K562 (cell line): ENCODE data around the gene ATAD3C. TPM values are rescaled to one million over a fixed set of nuclear protein-coding genes. Genes with fewer than 3 reads are reported as not detected.
A peak's percentile ranks its signal among the peaks of the same experiment; 100 is the strongest.

Source experiments
- ADNP ChIP-seq: fragments of 200-800 bp; sonication (Bioruptor generic); IDR thresholded peaks from 2 replicates; pipeline ENCODE4 v1.6.1; 2016; ENCODE audit warnings: missing genetic modification characterization, missing compliant biosample characterization
- BRCA1 ChIP-seq, 2 experiments: fragments of 450-650 bp in 1 of 2; sonication (generic) in 1 of 2; formaldehyde crosslinking in 1 of 2; IDR thresholded peaks; 2 replicates each; pipeline versions ENCODE4 v1.5.0 to v1.6.1; 2017 to 2020; ENCODE audit warnings: mild to moderate bottlenecking in 1 of 2, missing genetic modification reagents in 1 of 2
- CSDE1 ChIP-seq, 2 experiments: fragments of 450-650 bp; IDR thresholded peaks; 2 replicates each; pipeline ENCODE4 v1.6.1; 2016; ENCODE audit warnings: mild to moderate bottlenecking in 1 of 2
- DMBX1 ChIP-seq: fragments of 250-450 bp; sonication (Bioruptor Pico); IDR thresholded peaks from 2 replicates; pipeline ENCODE4 v1.8.0; 2022; ENCODE audit warnings: inconsistent platforms, mild to moderate bottlenecking, moderate library complexity, borderline replicate concordance
- ESRRA ChIP-seq: fragments of 450-650 bp; IDR thresholded peaks from 2 replicates; pipeline ENCODE4 v1.6.1; 2014; ENCODE audit warnings: low read depth, mild to moderate bottlenecking, moderate library complexity, borderline replicate concordance
- MAX ChIP-seq: sonication (generic); formaldehyde crosslinking; IDR thresholded peaks from 2 replicates; pipeline ENCODE4 v1.9.0; 2022; ENCODE audit warnings: mild to moderate bottlenecking, missing genetic modification reagents
- NBN ChIP-seq: fragments of 450-650 bp; IDR thresholded peaks from 2 replicates; pipeline ENCODE4 v1.6.1; 2016; ENCODE audit warnings: low read depth, mild to moderate bottlenecking
- NFIC ChIP-seq: fragments of 450-650 bp; IDR thresholded peaks from 2 replicates; pipeline ENCODE4 v1.6.1; 2017; ENCODE audit warnings: mild to moderate bottlenecking, inconsistent platforms
- PKNOX1 ChIP-seq: fragments of 450-650 bp; IDR thresholded peaks from 2 replicates; pipeline ENCODE4 v1.6.1; 2016
- POLR2B ChIP-seq: fragments of 450-650 bp; IDR thresholded peaks from 2 replicates; pipeline ENCODE4 v1.6.1; 2018; ENCODE audit warnings: low read depth; ENCODE audit not compliant: partially characterized antibody
- RBM39 ChIP-seq: fragments of 200-400 bp; formaldehyde crosslinking; optimal IDR thresholded peaks from 2 replicates; pipeline ENCODE3; 2018; ENCODE audit warnings: low read depth, low read length
- RFX1 ChIP-seq: fragments of 450-650 bp; IDR thresholded peaks from 2 replicates; pipeline ENCODE4 v1.6.1; 2016; ENCODE audit warnings: mild to moderate bottlenecking, moderate library complexity
- TAF1 ChIP-seq: IDR thresholded peaks from 2 replicates; pipeline ENCODE4 v1.6.1; 2011; ENCODE audit warnings: mild to moderate bottlenecking, low read length, moderate library complexity; ENCODE audit not compliant: insufficient read depth, control insufficient read depth, severe bottlenecking; ENCODE audit errors: extremely low read depth
- TFAM ChIP-seq: fragments of 250-450 bp; sonication (Bioruptor Pico); conservative IDR thresholded peaks from 2 replicates; pipeline ENCODE4 v1.5.0; 2021; ENCODE audit warnings: mild to moderate bottlenecking, moderate library complexity
- TFE3 ChIP-seq: fragments of 450-650 bp; formaldehyde crosslinking; IDR thresholded peaks from 2 replicates; pipeline ENCODE4 v1.4.0; 2020; ENCODE audit warnings: mild to moderate bottlenecking, mixed read lengths
- TRIM28 ChIP-seq: fragments of 450-650 bp; IDR thresholded peaks from 2 replicates; pipeline ENCODE4 v1.6.1; 2017
- ZFP30 ChIP-seq: fragments of 250-450 bp; sonication (Bioruptor Pico); IDR thresholded peaks from 2 replicates; pipeline ENCODE4 v1.8.0; 2022; ENCODE audit warnings: moderate library complexity, mild to moderate bottlenecking, inconsistent platforms, borderline replicate concordance
- ZFX ChIP-seq: sonication (generic); formaldehyde crosslinking; IDR thresholded peaks from 2 replicates; pipeline ENCODE4 v1.8.0; 2022; ENCODE audit warnings: mild to moderate bottlenecking, missing genetic modification reagents, moderate library complexity
- ZMIZ1 ChIP-seq, 2 experiments: fragments of 150-350 bp in 1 of 2; IDR thresholded peaks; 2 replicates each; pipeline ENCODE4 v1.6.1; 2012 to 2016; ENCODE audit warnings: low read depth in 2 of 2, low read length in 2 of 2, mild to moderate bottlenecking in 1 of 2, moderate library complexity in 1 of 2
- polyA plus RNA-seq, 8 experiments: library from polyadenylated mRNA; depleted of rRNA in 4 of 8; stranded (reverse) in 5 of 8; unstranded in 3 of 8; fragments of >200 nt; fragmentation: Nextera tagmentation in 2 of 8; fragmentation: Illumina TruSeq in 1 of 8; extraction: Ambion mirVana in 2 of 8; extraction: Trizol in 1 of 8; gene quantifications; 2 replicates each; pipeline versions ENCODE4 v1.2.1 to v1.2.3, GENCODE V29; 2011 to 2014; ENCODE audit warnings: inconsistent platforms in 1 of 8, missing spikeins in 1 of 8
- total RNA-seq, 7 experiments: library from RNA; depleted of rRNA in 6 of 7; stranded (reverse); fragments of >200 nt in 6 of 7; fragmentation: Illumina TruSeq in 2 of 7; extraction: Trizol in 2 of 7; gene quantifications; 2 replicates each; pipeline versions ENCODE4 v1.2.1 to v1.2.3, GENCODE V29; 2011 to 2021; ENCODE audit warnings: low replicate concordance in 1 of 7
- TF ChIP-seq, protein P1 (sequence below): fragments of 250-450 bp; sonication (Bioruptor Pico); IDR thresholded peaks from 2 replicates; pipeline ENCODE4 v1.5.0; 2022; ENCODE audit warnings: mild to moderate bottlenecking

Gene ATAD3C
- total and polyA plus RNA-seq, 9 of the 15 experiments (the other 6 are each of a cell fraction or from before 2014, with no cell fraction given) = 0.03 to 0.18 TPM; not detected in 7

DNA sequence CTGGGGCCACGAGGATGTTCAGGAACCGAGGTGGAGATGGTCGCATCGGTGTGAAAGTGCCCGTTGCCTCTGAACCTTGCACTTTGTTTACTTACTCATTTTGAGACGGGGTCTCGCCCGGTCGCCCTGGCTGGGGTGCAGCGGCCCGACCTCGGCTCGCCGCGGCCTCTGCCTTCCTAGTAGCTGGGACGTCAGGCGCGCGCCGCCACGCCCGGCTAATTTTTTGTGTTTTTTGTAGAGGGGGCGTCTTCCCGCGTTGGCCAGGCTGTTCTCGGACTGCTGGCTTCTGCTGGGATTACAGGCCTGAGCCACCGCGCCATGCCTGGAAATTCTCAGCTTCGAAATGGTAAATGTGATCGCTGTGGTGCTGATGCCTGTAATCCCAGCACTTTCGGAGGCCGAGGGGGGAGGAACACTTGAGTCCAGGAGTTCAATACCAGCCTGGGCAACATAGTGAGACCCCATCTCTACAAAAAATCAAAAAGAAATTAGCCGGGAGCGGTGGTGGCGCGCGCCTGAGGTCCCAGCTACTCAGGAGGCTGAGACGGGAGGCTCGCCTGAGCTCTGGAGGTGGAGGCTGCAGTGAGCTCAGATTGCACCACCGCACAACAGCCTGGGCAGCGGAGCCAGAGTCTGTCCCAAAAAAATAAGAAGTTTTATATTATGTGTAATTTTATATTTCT is 41.7 kb upstream of the ATAD3C start (continued):
- peak; percentile 54 for TF ChIP-seq RBM39
- TF ChIP-seq ESRRA = no peak
- no peak for TF ChIP-seq TFE3 (CRISPR knock-in tag)
- TF ChIP-seq CSDE1 (IDR thresholded peaks at IDR 0.05) = no peak
- TF ChIP-seq POLR2B = no peak
- no peak for TF ChIP-seq RFX1
- no peak for TF ChIP-seq PKNOX1
- TF ChIP-seq ADNP = no peak
- TF ChIP-seq TRIM28 = 0 out of 2 replicates have a peak, but pooled peaks have one; percentile 48
- TF ChIP-seq DMBX1 (CRISPR knock-in tag) = no peak
- TF ChIP-seq NFIC = no peak
- TF ChIP-seq TAF1 = no peak
- TF ChIP-seq ZFP30 = no peak
- no peak for TF ChIP-seq BRCA1 (IDR thresholded peaks at IDR 0.05)
- TF ChIP-seq BRCA1 (CRISPR knock-in tag; IDR thresholded peaks at IDR 0.05) = 0 out of 2 replicates have a peak, but pooled peaks have one; percentile 41
- no peak for TF ChIP-seq ZFX (CRISPR knock-in tag)
- TF ChIP-seq NBN = no peak
- no peak for TF ChIP-seq ZMIZ1 (IDR thresholded peaks at IDR 0.05; ENCODE audit: low read depth in 2 of 2, low read length in 2 of 2)
- TF ChIP-seq TFAM (CRISPR knock-in tag) = no peak
- TF ChIP-seq, protein P1, sequence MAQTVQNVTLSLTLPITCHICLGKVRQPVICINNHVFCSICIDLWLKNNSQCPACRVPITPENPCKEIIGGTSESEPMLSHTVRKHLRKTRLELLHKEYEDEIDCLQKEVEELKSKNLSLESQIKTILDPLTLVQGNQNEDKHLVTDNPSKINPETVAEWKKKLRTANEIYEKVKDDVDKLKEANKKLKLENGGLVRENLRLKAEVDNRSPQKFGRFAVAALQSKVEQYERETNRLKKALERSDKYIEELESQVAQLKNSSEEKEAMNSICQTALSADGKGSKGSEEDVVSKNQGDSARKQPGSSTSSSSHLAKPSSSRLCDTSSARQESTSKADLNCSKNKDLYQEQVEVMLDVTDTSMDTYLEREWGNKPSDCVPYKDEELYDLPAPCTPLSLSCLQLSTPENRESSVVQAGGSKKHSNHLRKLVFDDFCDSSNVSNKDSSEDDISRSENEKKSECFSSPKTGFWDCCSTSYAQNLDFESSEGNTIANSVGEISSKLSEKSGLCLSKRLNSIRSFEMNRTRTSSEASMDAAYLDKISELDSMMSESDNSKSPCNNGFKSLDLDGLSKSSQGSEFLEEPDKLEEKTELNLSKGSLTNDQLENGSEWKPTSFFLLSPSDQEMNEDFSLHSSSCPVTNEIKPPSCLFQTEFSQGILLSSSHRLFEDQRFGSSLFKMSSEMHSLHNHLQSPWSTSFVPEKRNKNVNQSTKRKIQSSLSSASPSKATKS (CRISPR knock-in tag) = no peak
- TF ChIP-seq MAX (CRISPR knock-in tag) = no peak
